ENCODE data around the gene FBXW2. TPM values are rescaled to one million over a fixed set of nuclear protein-coding genes. Genes with fewer than 3 reads are reported as not detected.

The FBXW2 gene
- total RNA-seq, 1 experiment from 2014 or later, result 62.1 TPM

DNA sequence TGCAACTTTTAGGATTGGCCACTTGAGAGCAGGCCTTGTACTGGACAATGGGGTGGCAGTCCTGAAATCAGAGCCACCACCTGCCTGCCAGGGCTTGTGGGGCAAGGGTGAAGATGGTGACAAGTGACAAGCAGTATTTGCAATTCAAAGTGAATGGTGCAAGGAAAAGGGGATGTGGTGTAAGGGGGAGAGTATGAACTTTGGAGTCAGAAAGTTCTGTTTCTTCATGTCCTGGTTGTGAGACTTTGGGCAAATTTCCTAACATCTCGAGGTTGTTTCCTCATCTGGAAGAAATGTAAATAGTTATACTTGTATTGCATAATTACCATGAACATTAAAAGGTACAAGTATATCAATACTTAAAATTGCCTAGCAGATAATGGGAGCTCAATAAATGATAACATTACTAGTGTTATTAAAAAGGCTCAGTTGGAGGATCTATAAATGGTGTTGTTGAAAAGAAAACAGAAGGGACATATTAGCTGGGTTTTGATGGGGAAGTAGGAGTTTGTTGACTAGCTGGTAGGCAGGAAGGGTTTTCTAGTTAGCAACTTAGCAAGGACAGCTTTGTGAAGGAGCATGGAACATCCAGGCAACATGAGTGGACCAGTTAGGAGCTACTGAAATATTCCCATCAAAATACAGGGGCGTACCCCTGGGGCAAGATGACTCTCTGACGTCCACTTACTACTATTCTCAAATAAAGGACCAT, 57.6 kb downstream of the FBXW2 start:
- TF ChIP-seq, protein P1, sequence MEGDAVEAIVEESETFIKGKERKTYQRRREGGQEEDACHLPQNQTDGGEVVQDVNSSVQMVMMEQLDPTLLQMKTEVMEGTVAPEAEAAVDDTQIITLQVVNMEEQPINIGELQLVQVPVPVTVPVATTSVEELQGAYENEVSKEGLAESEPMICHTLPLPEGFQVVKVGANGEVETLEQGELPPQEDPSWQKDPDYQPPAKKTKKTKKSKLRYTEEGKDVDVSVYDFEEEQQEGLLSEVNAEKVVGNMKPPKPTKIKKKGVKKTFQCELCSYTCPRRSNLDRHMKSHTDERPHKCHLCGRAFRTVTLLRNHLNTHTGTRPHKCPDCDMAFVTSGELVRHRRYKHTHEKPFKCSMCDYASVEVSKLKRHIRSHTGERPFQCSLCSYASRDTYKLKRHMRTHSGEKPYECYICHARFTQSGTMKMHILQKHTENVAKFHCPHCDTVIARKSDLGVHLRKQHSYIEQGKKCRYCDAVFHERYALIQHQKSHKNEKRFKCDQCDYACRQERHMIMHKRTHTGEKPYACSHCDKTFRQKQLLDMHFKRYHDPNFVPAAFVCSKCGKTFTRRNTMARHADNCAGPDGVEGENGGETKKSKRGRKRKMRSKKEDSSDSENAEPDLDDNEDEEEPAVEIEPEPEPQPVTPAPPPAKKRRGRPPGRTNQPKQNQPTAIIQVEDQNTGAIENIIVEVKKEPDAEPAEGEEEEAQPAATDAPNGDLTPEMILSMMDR (conservative IDR thresholded peaks at IDR 0.05), result no peak
- peaks cover 2 to 3% of the 10 kb centered on the region in 2 experiments; a peak in 1 of 4 replicates for H3K4me1 Mint-ChIP-seq
- Histone ChIP-seq H2BK5ac (ENCODE audit: insufficient read length, low read length) (no peak overlapping the region), H4K20me1 (ENCODE audit: control insufficient read depth, insufficient read depth, insufficient read length) (no peaks in the 10 kb centered on the region), H2BK15ac (ENCODE audit: low read depth, low read length) (no peak overlapping the region), H3K79me2 (ENCODE audit: insufficient read depth, low read length) (no peaks in the 10 kb centered on the region), H3K23ac (ENCODE audit: insufficient read length, low read depth, low read length) (no peak overlapping the region), H4K91ac (ENCODE audit: insufficient read length, low read depth, low read length) (no peak overlapping the region), H3K4ac (ENCODE audit: low read depth, low read length) (no peak overlapping the region), H3K4me1 (ENCODE audit: insufficient read depth, low read length) (no peaks in the 10 kb centered on the region), H3K23me2 (ENCODE audit: insufficient read length, low read depth, low read length, poor library complexity, severe bottlenecking) (peaks cover 2% of the 10 kb centered on the region), H3K4me2 (ENCODE audit: insufficient read depth, insufficient read length, low read length) (no peak overlapping the region), H2BK120ac (ENCODE audit: low read depth, low read length, poor library complexity, severe bottlenecking) (no peak overlapping the region), H3K9me3 (ENCODE audit: control insufficient read depth, low read depth, low read length) (no peaks in the 10 kb centered on the region), H2AK5ac (ENCODE audit: insufficient read length, low read length) (no peak overlapping the region), H2BK20ac (ENCODE audit: low read depth, low read length, poor library complexity, severe bottlenecking) (no peak overlapping the region), H4K5ac (ENCODE audit: insufficient read length, low read depth, low read length) (no peak overlapping the region), H3K79me1 (ENCODE audit: insufficient read depth, low read depth, low read length, poor library complexity, severe bottlenecking) (no peaks in the 10 kb centered on the region), H3K9ac (ENCODE audit: extremely low read depth, insufficient read length, low read length) (no peak overlapping the region), H2AFZ (ENCODE audit: low read length) (no peak overlapping the region), H3K18ac (ENCODE audit: insufficient read length, low read depth, low read length) (no peak overlapping the region), H3K56ac (ENCODE audit: insufficient read length, low read depth, low read length) (no peak overlapping the region), H3K27me3 (ENCODE audit: insufficient read depth, low read length) (no peaks in the 10 kb centered on the region), H3K27ac (ENCODE audit: insufficient read length, low read depth, low read length) (no peak overlapping the region), H3T11ph (ENCODE audit: low read length) (no peak overlapping the region), H2BK12ac (ENCODE audit: insufficient read length, low read depth, low read length) (no peak overlapping the region), H3K14ac (ENCODE audit: insufficient read depth, low read length) (no peak overlapping the region), H4K8ac (replicated peaks; ENCODE audit: insufficient read length, low read depth, low read length) (no peak overlapping the region)
- no peaks in the 10 kb centered on the region for H3K9me3 Mint-ChIP-seq
- no peak for DNase-seq
- H3K4me3 Mint-ChIP-seq, result no peak overlapping the region
- H3K27me3 Mint-ChIP-seq (ENCODE audit: low read depth), result no peaks in the 10 kb centered on the region; the same call in 1 of the 2 replicates
- no CpG with 5 or more reads among the region's 3 CpGs for WGBS (ENCODE audit: extremely low coverage, insufficient read length, low lambda C conversion rate)
- H3K27ac Mint-ChIP-seq, result no peak overlapping the region
- H3K36me3 Mint-ChIP-seq (ENCODE audit: insufficient read depth in 1 of 3, low read depth in 3 of 3), result no peaks in the 10 kb centered on the region

Measured in H9 (cell line).